ENCODE measurements around the gene MSLN. TPM values are rescaled to one million over a fixed set of nuclear protein-coding genes. Genes with fewer than 3 reads are reported as not detected.
"Not testable (repeated sequence)": the region's sequence is repeated elsewhere in the genome, so short reads cannot be mapped to it uniquely, and the experiment has no call there.

The MSLN gene
- total RNA-seq, 4 donors from 2014 or later: 0.79 to 5.4 (median 2.3) TPM

DNA sequence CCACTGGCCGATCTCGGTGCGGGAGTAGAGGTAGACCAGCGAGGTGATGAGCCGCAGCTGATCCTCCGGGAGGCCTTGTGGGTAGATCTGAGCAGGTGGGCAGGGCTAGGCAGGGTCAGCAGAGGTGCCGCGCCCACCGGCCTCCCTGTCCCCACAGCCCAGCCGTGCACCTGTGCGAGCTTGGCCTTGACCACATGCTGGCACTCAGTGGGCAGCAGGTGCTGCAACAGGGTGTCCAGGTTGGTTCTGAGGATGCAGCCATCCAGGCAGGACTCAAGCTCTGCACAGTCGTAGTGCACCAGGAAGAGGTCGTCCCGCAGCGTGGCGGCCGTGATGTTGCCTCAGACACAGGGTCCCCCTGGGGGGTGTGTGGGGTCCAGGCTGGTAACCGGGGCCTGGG lies 12.4 kb downstream of the MSLN start:
- peaks cover 0 to 68% (median 0%) of the 10 kb centered on the region in 4 donors for H3K27me3 ChIP-seq
- no peak overlapping the region for H3K4me3 ChIP-seq
- no peaks in the 10 kb centered on the region for H3K36me3 ChIP-seq
- no peak for DNase-seq
- H3K9me3 ChIP-seq: no peaks in the 10 kb centered on the region
- TF ChIP-seq POLR2A (IDR thresholded peaks at IDR 0.05): no peak
- TF ChIP-seq CTCF (IDR thresholded peaks at IDR 0.05): no peak
- peaks cover 0 to 8% (median 0%) of the 10 kb centered on the region in 3 donors for H3K4me1 ChIP-seq
- WGBS, 2 donors: 60 to 87% methylated on average over 5 to 6 of the region's 18 CpGs
- no peak overlapping the region for H3K27ac ChIP-seq
- intact Hi-C loops (cut with DNase I): no loop called here

DNA sequence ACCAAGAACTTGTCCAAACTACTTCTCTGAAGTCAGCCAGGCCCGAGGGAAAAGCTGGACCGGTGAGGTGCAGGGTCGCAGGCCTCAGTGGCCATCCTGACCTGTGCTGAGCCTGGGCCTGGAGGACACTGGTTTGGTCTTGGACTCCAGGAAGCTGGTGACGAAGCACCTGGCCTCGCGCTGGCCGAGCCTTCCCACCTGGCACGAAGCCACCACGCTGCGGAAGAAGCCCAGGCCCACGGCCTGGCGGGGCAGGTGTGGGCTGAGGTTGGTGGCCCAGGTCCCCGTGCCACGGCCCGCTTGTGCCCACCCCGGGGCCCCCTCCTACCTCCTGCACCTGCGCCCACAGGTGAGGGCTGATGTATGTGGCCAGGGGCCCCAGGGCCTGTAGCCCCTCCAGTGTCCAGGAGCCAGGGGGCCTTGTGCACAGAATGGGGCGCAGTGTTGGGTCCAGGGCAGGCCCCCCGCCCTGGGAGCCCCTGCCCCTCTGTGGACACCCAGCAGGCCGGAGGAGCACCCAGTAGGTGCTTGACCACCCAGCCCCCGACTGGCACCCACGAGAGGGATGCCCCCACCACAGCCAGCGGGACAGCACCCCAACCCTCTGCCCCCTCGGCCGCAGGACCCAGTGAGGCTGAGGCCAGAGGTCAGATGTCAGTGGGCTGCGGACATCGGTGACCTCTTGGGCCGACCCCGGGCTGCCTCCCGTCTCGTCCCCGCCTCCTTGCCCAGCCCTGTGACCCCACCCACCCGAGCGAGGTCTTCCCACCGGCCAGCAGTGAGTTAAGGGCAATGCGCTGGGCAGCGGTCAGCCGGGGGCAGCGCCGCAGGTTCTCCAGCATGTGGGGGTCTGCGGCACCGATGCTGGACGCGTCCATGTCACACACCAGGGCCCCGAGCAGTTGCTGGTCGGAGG lies 13.8 kb downstream of the MSLN start:
- H3K9me3 ChIP-seq: no peaks in the 10 kb centered on the region
- intact Hi-C loops (cut with DNase I): no loop called here
- H3K27ac ChIP-seq: no peak overlapping the region
- 47 to 70% methylated on average over 3 to 4 of the region's 46 CpGs for WGBS, 2 donors
- no peaks in the 10 kb centered on the region for H3K4me1 ChIP-seq
- H3K36me3 ChIP-seq: no peaks in the 10 kb centered on the region
- TF ChIP-seq POLR2A (IDR thresholded peaks at IDR 0.05): no peak
- no peak for TF ChIP-seq CTCF (IDR thresholded peaks at IDR 0.05)
- peaks cover 0 to 70% (median 0%) of the 10 kb centered on the region in 4 donors for H3K27me3 ChIP-seq
- H3K4me3 ChIP-seq: no peak overlapping the region
- no peak for DNase-seq

GRCh38 chr16:775236-775796 lies 14.8 kb downstream of the MSLN start:
- TF ChIP-seq CTCF (IDR thresholded peaks at IDR 0.05): no peak
- TF ChIP-seq POLR2A (IDR thresholded peaks at IDR 0.05): no peak
- 57% methylated on average over 6 of the region's 36 CpGs; no CpG with 5 or more reads in 1 of the 2 donors for WGBS, 2 donors
- no peak for DNase-seq
- Histone ChIP-seq H3K36me3 (no peaks in the 10 kb centered on the region), H3K9me3 (no peaks in the 10 kb centered on the region), H3K4me1 (no peaks in the 10 kb centered on the region), H3K4me3 (no peak overlapping the region), H3K27ac (no peak overlapping the region), H3K27me3 (peaks cover 0 to 70% (median 1%) of the 10 kb centered on the region in 4 donors)
- intact Hi-C loops (cut with DNase I): no loop called here

GRCh38 chr16:776298-776697 lies 15.8 kb downstream of the MSLN start:
- H3K36me3 ChIP-seq; intact Hi-C loops (cut with DNase I); H3K9me3 ChIP-seq; H3K4me1 ChIP-seq; H3K4me3 ChIP-seq; DNase-seq; H3K27ac ChIP-seq: not testable (repeated sequence)
- 89 to 90% methylated on average over 8 to 9 of the region's 10 CpGs for WGBS, 2 donors
- H3K27me3 ChIP-seq: peaks cover 0 to 76% (median 2%) of the 10 kb centered on the region in 4 donors

DNA sequence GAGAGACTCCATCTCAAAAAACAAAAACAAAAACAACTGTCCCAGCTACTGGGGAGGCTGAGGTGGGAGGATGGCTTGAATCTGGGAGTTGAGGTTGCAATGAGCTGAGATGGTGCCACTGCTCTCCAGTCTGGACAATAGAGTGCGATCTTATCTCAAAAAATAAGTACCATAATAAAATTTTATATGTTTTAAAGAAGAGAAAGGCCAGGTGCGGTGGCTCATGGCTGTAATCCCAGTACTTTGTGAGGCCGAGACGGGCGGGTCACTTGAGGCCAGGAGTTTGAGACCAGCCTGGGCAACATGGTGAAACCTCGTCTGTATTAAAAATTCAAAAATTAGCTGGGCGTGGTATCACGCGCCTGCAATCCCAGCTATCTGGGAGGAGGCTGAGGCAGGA lies 16.3 kb downstream of the MSLN start:
- intact Hi-C loops (cut with DNase I): no loop called here
- Histone ChIP-seq H3K27me3 (peaks cover 0 to 82% (median 2%) of the 10 kb centered on the region in 4 donors), H3K4me1 (no peaks in the 10 kb centered on the region), H3K4me3 (no peak overlapping the region), H3K9me3 (no peaks in the 10 kb centered on the region), H3K36me3 (no peaks in the 10 kb centered on the region), H3K27ac (no peak overlapping the region)
- DNase-seq: no peak
- 80 to 89% methylated on average over 8 to 9 of the region's 9 CpGs for WGBS, 2 donors
- TF ChIP-seq CTCF (IDR thresholded peaks at IDR 0.05): no peak
- TF ChIP-seq POLR2A (IDR thresholded peaks at IDR 0.05): no peak

Measured in esophagus squamous epithelium (tissue), 5 donors.